GM13977 (cell line): ENCODE results near the gene FADS1.
A peak's percentile ranks its signal among the peaks of the same experiment; 100 is the strongest.

Experiments
- DNase-seq: peaks from one replicate; pipeline ENCODE4 v3.0.0; 2012; ENCODE audit warnings: low spot score
- CTCF ChIP-seq: IDR thresholded peaks from 2 replicates; pipeline ENCODE4 v1.5.1; 2012; ENCODE audit warnings: mild to moderate bottlenecking, control low read depth; ENCODE audit not compliant: insufficient read depth; ENCODE audit errors: extremely low read depth, missing control alignments
- in situ Hi-C: fragments of 300-500 bp; cut with MboI; formaldehyde crosslinking; loops from one replicate; pipeline ENCODE4 v1.12.0; 2022; ENCODE audit warnings: low sequenced_read_pairs, low pct_unique_long_range_greater_than_20kb, mixed read lengths, inconsistent platforms; ENCODE audit not compliant: unreplicated experiment

FADS1 gene

GRCh38 chr11:61826930-61827570 is 10.2 kb upstream of the FADS1 start:
- in situ Hi-C loops = no loop called here
- peak; percentile 52 for DNase-seq
- TF ChIP-seq CTCF = no peak

GRCh38 chr11:61820174-61820573 is 3.4 kb upstream of the FADS1 start:
- no peak for TF ChIP-seq CTCF
- DNase-seq = no peak
- in situ Hi-C loops = no loop called here

- in situ Hi-C loops = no loop called here
- no peak for DNase-seq
- TF ChIP-seq CTCF = no peak
These were observed 834 bp upstream of the FADS1 start for GRCh38 chr11:61817471-61818202.

- in situ Hi-C loops = no loop called here
- TF ChIP-seq CTCF = no peak
- DNase-seq = peak; percentile 74
These were observed 740 bp downstream of the FADS1 start for GRCh38 chr11:61815790-61816735.

GRCh38 chr11:61814958-61815789 is 1.6 kb downstream of the FADS1 start:
- no peak for TF ChIP-seq CTCF
- peak; percentile 95 for DNase-seq
- in situ Hi-C loops = no loop called here
